CD4-positive, alpha-beta T cell treated with Interleukin-10 for 1 hour (primary cell): ENCODE data around the gene PAM.
"Not testable (repeated sequence)": the region's sequence is repeated elsewhere in the genome, so short reads cannot be mapped to it uniquely, and the experiment has no call there.

Experiments used
- DNase-seq: peaks from one replicate; pipeline ENCODE4 v3.0.0-alpha.2; 2020

Gene PAM

GRCh38 chr5:103006921-103007320 lies 251.8 kb downstream of the PAM start:
- no peak for DNase-seq

- no peak for DNase-seq
Observed at GRCh38 chr5:103010168-103010567, 255.1 kb downstream of the PAM start.

DNA sequence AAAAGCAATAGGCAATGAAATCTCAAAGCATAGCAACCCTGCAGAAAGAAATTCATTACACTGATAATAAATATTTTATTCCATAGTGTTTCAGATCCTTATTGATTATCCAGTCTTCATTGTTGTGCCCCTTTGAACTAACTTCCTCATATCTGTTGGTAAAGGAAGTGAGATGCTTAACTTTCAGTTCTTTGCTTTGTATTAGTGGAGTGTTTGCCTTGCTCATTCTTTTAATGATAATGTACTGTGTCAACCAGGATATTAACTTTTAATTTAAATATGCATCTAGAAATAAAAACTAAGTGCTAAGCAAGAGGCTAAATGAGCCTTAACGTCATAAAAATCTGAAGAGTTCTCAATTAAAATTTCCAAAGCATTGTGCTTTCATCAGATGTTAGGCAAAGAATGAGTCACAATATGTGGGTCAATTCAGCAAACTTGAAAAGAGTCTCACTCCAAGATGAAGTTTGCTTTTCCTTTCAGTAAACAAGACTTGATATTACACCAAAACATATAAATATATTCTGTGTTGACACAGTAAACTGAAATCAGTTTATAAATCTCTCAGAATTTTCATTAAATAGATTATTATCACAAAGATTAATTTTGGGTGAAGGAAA lies 258.9 kb downstream of the PAM start:
- DNase-seq: no peak

GRCh38 chr5:103014983-103015382 lies 259.9 kb downstream of the PAM start:
- DNase-seq: no peak

DNA sequence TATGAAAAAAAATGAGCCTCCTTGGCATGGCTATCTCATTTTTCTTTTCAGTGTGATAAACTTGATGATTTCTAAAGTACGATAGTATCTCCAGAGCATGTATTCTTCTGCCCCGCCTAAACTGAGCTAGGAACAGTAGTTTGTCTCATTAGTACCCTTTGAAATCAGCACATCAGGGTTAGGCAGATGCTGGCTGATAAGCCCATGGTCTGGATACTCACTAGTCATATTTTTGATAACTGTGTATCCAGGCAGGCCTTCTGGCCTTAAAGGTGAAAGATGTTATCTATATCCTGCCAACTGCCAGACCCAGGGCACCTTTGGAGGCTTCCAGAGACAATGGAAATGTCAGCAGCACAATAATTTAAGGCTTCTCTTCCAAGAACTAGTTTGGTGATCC lies 261.1 kb downstream of the PAM start:
- DNase-seq: no peak

DNA sequence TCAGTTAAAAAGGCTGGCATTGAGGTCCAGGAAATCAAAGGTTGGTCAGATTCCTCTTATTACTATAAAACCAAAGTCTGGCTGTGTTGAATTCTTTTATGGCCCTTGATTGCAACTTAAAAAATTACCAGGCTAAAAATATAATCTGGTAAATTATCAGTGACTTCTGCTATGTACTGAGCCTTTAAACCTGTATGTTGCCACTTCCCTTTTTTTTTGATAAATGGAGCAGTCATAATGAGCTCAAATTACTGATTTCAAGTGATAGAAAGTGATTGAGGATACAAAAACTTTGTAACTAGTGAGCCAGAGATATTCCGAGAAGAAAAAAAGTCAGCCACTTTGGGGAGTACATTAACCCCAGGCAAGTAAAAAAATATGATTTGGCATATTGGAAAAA lies 264.7 kb downstream of the PAM start:
- DNase-seq: no peak

DNA sequence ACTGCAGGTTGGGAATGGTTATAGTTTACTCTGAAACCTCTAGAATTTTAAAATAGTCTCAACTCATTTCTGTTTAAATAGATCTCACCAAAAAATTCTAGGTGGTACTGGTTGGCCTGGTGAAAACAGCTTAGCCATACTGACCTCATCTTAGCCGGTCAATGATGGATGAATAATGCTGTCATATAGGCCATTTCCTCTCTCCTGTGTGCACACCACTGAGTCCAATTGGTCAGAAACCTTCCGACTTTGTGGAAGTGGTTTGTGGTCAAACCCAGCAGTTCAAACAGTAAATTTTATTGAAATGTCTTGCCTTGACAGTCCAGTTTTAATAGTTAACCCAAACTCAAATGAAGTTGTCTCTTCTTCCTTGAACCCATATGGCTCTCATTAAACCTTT lies 266.2 kb downstream of the PAM start:
- no peak for DNase-seq

DNA sequence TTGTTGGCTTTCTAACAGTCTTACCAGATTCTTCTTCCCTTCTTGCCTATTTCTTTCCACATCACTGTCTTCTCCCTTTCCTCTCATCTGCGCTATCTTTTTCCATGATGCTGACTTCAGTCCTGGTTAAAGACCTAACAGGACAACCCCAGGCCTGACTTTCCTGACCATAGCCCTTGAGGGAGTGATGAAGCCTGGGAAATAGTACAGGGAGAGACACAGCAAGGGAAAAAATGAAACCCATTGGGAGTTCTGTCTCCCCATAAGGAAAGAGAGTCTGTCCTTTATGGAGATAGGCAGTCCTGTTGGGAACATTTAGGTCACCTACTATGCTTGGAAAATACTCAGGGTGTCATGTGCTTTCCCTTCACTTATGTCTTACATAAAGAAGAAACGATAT lies 272.2 kb downstream of the PAM start:
- DNase-seq: no peak

DNA sequence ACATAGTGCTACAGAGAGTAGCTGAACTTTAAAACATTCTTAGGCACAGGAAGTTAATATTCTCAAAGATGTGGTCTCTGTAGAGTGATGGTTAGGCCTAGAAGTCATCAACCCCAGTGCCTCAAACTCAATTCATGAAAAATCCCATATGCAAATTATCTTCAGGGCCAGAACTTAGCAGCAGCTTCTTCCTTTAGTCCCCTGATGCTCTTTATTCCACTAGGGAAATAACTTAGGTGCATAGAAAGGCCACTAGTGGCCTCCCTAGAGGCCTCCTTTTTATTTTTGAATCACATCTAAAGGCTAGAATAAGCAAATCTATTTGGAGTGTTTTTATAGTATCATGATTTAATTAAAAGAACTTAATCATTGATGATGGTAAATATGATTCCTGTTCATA lies 276.5 kb downstream of the PAM start:
- no peak for DNase-seq

- no peak for DNase-seq
Observed at GRCh38 chr5:103033696-103034095, 278.6 kb downstream of the PAM start.

- no peak for DNase-seq
Observed at GRCh38 chr5:103034662-103035392, 279.7 kb downstream of the PAM start.

DNA sequence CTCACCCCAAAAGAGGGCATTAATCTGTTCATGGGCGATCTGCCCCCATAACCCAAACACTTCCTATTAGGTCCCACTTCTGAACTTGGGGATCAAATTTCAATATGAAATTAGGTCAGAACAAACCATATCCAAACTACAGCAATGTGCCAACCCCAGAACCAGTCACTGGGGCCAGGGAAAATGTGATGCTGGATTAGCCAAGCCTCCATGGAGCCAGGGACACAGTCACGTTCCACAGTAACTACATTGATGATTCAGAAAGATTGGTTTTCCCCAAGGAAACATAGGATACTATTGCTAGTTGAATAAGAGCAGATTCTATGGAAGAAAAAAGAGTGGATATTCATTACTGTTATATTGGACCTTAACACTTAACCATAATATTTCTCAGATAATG lies 280.6 kb downstream of the PAM start:
- DNase-seq: no peak

DNA sequence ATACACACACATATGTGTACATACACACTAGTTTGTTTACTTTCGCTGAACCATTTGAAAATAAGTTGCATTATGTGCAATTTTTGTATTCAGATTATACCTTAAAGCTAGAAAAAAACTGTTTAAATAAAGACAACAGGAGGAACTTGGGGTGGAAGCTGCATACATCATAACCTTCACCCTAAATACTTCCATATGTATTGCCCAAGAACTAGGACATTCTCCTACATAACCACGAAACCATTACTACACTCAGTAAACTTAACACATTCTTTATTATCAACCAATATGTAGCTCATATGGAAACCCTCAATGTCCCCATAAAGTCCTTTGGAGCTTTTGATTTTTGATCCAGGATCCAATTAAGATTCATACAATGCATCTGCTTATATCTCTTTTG lies 281.5 kb downstream of the PAM start:
- no peak for DNase-seq

DNA sequence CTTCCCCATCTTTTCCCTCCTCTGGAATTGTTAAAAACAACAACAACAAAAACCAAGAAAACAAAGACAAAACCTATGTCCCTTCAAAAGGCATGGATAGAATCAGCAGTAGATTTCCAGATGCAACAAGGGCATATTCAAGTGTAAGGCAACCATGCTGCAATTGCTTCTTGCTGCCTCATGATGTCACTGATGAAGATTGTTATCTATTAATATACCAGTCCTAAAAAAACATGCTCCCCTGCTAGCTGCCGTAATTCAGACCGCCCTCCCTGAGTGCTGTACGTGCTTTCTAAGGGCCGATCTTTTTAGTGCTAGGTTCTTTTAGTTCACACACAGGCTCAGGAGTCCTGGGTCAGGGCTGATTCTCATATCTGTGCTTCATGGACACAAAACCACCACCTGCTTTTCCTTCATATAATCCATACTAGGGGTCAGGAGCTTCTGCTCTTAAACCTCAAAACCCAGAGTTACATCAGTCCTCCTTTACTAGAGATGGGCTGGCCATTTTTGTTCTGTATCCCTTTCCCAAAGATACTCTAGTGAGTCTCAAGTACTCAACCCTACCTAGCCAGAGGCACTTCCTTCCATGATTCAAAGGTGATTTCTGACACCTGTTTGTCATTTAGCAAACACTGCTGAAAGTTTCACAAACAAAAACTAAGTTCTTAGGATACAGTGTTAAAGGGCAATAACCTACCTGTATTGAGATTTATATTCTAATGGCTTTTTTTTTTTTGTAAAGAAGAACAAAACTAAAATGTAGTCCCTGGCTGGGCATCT lies 282.8 kb downstream of the PAM start:
- DNase-seq: no peak

- DNase-seq: peak; percentile 39
Observed at GRCh38 chr5:103041071-103041676, 286.1 kb downstream of the PAM start.

GRCh38 chr5:103046706-103047105 lies 291.6 kb downstream of the PAM start:
- DNase-seq: not testable (repeated sequence)

DNA sequence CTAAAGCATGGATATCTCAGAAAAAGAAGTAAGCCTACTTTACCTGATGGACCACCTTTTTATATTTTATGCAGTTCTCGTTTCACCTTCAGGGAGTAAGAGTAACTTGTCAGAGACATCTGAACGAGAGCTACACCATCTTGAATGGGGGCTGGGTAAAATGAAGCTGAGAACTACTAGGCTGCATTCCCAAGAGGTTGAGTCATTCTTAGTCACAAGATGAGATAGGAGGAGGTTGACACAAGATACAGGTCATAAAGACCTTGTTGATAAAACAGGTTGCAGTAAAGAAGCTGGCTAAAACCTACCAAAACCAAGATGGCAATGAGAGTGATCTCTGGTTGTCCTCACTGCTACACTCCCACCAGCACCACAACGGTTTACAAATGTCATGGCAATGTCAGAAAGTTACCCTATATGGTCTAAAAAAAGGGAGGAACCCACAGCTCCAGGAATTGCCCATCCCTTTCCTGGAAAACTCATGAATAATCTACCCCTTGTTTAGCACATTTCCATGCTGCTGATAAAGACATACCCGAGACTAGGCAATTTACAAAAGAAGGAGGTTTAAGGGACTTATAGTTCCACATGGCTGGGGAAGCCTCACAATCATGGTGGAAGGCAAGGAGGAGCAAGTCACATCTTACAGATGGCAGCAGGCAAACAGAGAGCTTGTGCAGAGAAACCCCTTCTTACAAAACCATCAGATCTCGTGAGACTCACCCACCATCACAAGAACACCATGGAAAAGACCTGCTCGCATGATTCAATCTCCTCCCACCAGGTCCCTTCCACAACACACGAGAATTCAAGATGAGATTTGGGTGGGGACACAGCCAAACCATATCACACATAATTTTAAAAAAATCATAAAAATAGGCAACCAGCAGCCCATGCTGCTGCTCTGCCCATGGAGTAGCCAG lies 302.4 kb downstream of the PAM start:
- no peak for DNase-seq

- DNase-seq: no peak
Observed at GRCh38 chr5:103059525-103059924, 304.4 kb downstream of the PAM start.

- DNase-seq: no peak
Observed at GRCh38 chr5:103060424-103060954, 305.4 kb downstream of the PAM start.

DNA sequence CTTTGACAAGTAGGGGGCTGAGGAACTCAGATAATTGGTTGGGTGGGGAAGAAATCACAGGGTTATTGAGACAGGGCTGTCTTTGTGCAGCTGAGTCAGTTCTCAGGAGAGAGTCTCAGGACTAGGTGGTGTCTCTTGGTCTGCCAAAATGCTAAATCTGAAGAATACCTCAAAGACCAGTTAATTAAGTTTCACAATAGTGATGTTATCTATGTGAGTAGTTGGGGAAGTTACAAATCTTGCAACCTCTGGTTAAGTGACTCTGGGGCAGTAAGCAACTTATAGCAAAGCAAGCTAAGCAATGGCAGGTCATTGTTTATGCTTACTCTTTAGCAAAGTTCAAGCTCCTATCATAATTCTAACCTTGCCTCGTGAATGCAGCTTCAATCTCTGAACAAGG lies 311.2 kb downstream of the PAM start:
- no peak for DNase-seq

DNA sequence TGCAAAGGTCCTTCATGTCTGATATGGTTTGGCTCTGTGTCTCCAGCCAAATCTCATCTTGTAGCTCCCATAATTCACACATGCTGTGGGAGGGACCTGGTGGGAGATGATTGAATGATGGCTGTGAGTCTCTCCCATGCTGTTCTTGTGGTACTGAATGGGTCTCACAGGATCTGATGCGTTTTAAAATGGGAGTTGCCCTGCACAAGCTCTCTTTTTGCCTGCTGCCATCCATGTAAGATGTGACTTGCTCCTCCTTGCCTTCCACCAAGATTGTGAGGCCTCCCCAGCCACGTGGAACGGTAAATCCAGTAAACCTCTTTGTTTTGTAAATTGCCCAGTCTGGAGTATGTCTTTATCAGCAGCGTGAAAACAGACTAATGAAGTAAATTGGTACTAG lies 318.4 kb downstream of the PAM start:
- DNase-seq: not testable (repeated sequence)

DNA sequence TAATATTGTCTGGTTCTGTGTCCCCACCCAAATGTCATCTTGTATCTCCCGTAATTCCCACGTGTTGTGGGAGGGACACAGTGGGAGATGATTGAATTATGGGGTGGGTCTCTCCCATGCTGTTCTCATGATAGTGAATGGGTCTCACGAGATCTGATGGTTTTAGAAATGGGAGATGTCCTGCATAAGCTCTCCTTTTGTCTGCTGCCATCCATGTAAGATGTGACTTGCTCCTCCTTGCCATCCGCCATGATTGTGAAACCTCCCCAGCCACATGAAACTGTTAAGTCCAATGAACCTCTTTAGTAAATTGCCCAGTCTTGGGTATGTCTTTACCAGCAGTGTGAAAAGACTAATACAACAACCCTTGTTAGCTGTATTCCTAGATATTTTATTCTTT lies 320.3 kb downstream of the PAM start:
- no peak for DNase-seq
